H1 (cell line): ENCODE data around the gene REPS2. TPM values are rescaled to one million over a fixed set of nuclear protein-coding genes. Genes with fewer than 3 reads are reported as not detected.

ENCODE experiments used
- CTCF ChIA-PET: fragments of 300-600 bp; sonication (Branson Sonifier 250); formaldehyde crosslinking; loops from one replicate; lab custom pipeline; 2021; ENCODE audit not compliant: partially characterized antibody; lab: Charles Lee
- POLR2A ChIA-PET: fragments of 300-600 bp; sonication (Branson Sonifier 250); formaldehyde crosslinking; loops from one replicate; lab custom pipeline; 2021; ENCODE audit warnings: inconsistent platforms; ENCODE audit not compliant: partially characterized antibody; lab: Charles Lee
- DNase-seq, 2 experiments: peaks; one replicate each; pipeline versions ENCODE4 v3.0.0 to v3.0.0-alpha.2; 2010 to 2022; ENCODE audit warnings: low spot score in 2 of 2, low read depth in 1 of 2, mixed read lengths in 1 of 2
- FAIRE-seq: peaks from 2 replicates; lab custom pipeline; 2011; peaks lifted over from hg19 to GRCh38; lab: Jason Lieb, UNC
- H2AFZ ChIP-seq: 2 replicates; pipeline ENCODE4 v1.8.1; 2012; ENCODE audit warnings: low read length, inconsistent platforms
- H2AK5ac ChIP-seq: 2 replicates; pipeline ENCODE4 v1.6.1; 2013; ENCODE audit warnings: low read depth, low read length
- H2BK120ac ChIP-seq: replicated peaks from 2 replicates; pipeline ENCODE3; 2013; ENCODE audit warnings: low read depth, low read length, inconsistent platforms
- H2BK12ac ChIP-seq: 2 replicates; pipeline ENCODE4 v1.6.1; 2013; ENCODE audit warnings: low read depth, low read length
- H2BK15ac ChIP-seq: 2 replicates; pipeline ENCODE4 v1.6.1; 2013; ENCODE audit warnings: low read length
- H2BK20ac ChIP-seq: 2 replicates; pipeline ENCODE4 v1.6.1; 2013; ENCODE audit warnings: low read length
- H2BK5ac ChIP-seq: 2 replicates; pipeline ENCODE4 v1.6.1; 2013; ENCODE audit warnings: low read depth, low read length
- H3K14ac ChIP-seq: 2 replicates; pipeline ENCODE4 v1.6.1; 2013; ENCODE audit warnings: inconsistent platforms; ENCODE audit not compliant: insufficient read length
- H3K18ac ChIP-seq: 2 replicates; pipeline ENCODE4 v1.6.1; 2013; ENCODE audit warnings: low read length; ENCODE audit errors: extremely low read depth
- H3K23ac ChIP-seq: 2 replicates; pipeline ENCODE4 v1.6.1; 2013; ENCODE audit warnings: inconsistent platforms; ENCODE audit not compliant: insufficient read length
- H3K23me2 ChIP-seq: 2 replicates; pipeline ENCODE4 v1.6.1; 2013; ENCODE audit warnings: low read depth, low read length
- H3K27ac ChIP-seq: 2 replicates; pipeline ENCODE4 v1.6.1; 2011; ENCODE audit warnings: low read depth, low read length, inconsistent platforms
- H3K27me3 ChIP-seq, 4 experiments: replicated peaks in 1 of 4; 1 replicate in 1 of 4; 2 replicates in 3 of 4; pipeline versions ENCODE4 v1.6.1 to v1.8.1; 2011 to 2013; ENCODE audit warnings: low read length in 3 of 4, mild to moderate bottlenecking in 3 of 4, inconsistent platforms in 2 of 4, mixed read lengths in 2 of 4, moderate library complexity in 1 of 4; ENCODE audit not compliant: control insufficient read depth in 3 of 4, insufficient read depth in 3 of 4; ENCODE audit errors: extremely low read depth in 1 of 4
- H3K36me3 ChIP-seq, 4 experiments: 2 replicates each; pipeline versions ENCODE4 v1.6.1 to v1.8.1; 2011 to 2013; ENCODE audit warnings: mild to moderate bottlenecking in 4 of 4, low read length in 3 of 4, moderate library complexity in 2 of 4, control low read depth in 1 of 4, inconsistent platforms in 1 of 4; ENCODE audit not compliant: insufficient read depth in 4 of 4, control insufficient read depth in 2 of 4
- H3K4ac ChIP-seq: replicated peaks from 2 replicates; pipeline ENCODE3; 2013; ENCODE audit warnings: low read length, low read depth, mixed read lengths, inconsistent platforms; ENCODE audit not compliant: insufficient read length
- H3K4me1 ChIP-seq, 4 experiments: replicated peaks in 1 of 4; 1 replicate in 1 of 4; 2 replicates in 3 of 4; pipeline versions ENCODE4 v1.6.1 to v1.8.1; 2011 to 2013; ENCODE audit warnings: low read length in 3 of 4, inconsistent platforms in 2 of 4, mixed read lengths in 1 of 4; ENCODE audit not compliant: insufficient read depth in 4 of 4, control insufficient read depth in 3 of 4
- H3K4me2 ChIP-seq, 2 experiments: 2 replicates each; pipeline versions ENCODE4 v1.6.1 to v1.8.1; 2011 to 2013; ENCODE audit warnings: low read depth in 2 of 2, low read length in 2 of 2, control low read depth in 1 of 2, inconsistent platforms in 1 of 2, mild to moderate bottlenecking in 1 of 2; ENCODE audit not compliant: insufficient read depth in 1 of 2
- H3K4me3 ChIP-seq, 4 experiments: fragments of 200-600, 300-600 bp in 1 of 4; sonication (generic), shearing (Covaris generic), sonication (Bioruptor Twin) in 1 of 4; 2 replicates each; pipeline versions ENCODE4 v1.5.1 to v1.8.1; 2011 to 2016; ENCODE audit warnings: low read length in 4 of 4, low read depth in 3 of 4, control low read depth in 2 of 4, inconsistent platforms in 2 of 4, mild to moderate bottlenecking in 2 of 4, mixed read lengths in 1 of 4, moderate library complexity in 1 of 4; ENCODE audit not compliant: insufficient read depth in 2 of 4; ENCODE audit errors: extremely low read depth in 1 of 4
- H3K56ac ChIP-seq: replicated peaks from 2 replicates; pipeline ENCODE3; 2013; ENCODE audit warnings: low read depth, mild to moderate bottlenecking, mixed read lengths, low read length, inconsistent platforms; ENCODE audit not compliant: insufficient read length
- H3K79me1 ChIP-seq: 2 replicates; pipeline ENCODE4 v1.6.1; 2013; ENCODE audit warnings: low read depth, low read length, control low read depth
- H3K79me2 ChIP-seq, 2 experiments: 2 replicates each; pipeline versions ENCODE4 v1.6.1 to v1.8.1; 2012 to 2013; ENCODE audit warnings: low read length in 2 of 2, mild to moderate bottlenecking in 2 of 2, inconsistent platforms in 1 of 2; ENCODE audit not compliant: insufficient read depth in 2 of 2, control insufficient read depth in 1 of 2
- H3K9ac ChIP-seq, 4 experiments: replicated peaks in 1 of 4; 1 replicate in 1 of 4; 2 replicates in 3 of 4; pipeline versions ENCODE4 v1.6.1 to v1.8.1; 2011 to 2013; ENCODE audit warnings: low read depth in 3 of 4, low read length in 3 of 4, control low read depth in 2 of 4, mild to moderate bottlenecking in 2 of 4, moderate library complexity in 2 of 4, inconsistent platforms in 1 of 4; ENCODE audit errors: extremely low read depth in 1 of 4
- H3K9me3 ChIP-seq, 2 experiments: 2 replicates each; pipeline versions ENCODE4 v1.6.1 to v1.8.1; 2012 to 2013; ENCODE audit warnings: mild to moderate bottlenecking in 2 of 2, moderate library complexity in 2 of 2, control low read depth in 1 of 2, inconsistent platforms in 1 of 2, low read depth in 1 of 2, low read length in 1 of 2, mixed read lengths in 1 of 2; ENCODE audit not compliant: insufficient read depth in 2 of 2
- H4K20me1 ChIP-seq, 2 experiments: replicated peaks in 1 of 2; 2 replicates each; pipeline versions ENCODE3 to v1.8.1; 2011 to 2013; ENCODE audit warnings: inconsistent platforms in 2 of 2, low read length in 2 of 2, mild to moderate bottlenecking in 1 of 2; ENCODE audit not compliant: insufficient read depth in 2 of 2, control insufficient read depth in 1 of 2
- H4K5ac ChIP-seq: 2 replicates; pipeline ENCODE4 v1.6.1; 2013; ENCODE audit warnings: low read length, low read depth, mixed read lengths, inconsistent platforms; ENCODE audit not compliant: insufficient read length
- H4K8ac ChIP-seq: 2 replicates; pipeline ENCODE4 v1.8.0; 2013; ENCODE audit warnings: mild to moderate bottlenecking, moderate library complexity, low read length, inconsistent platforms; ENCODE audit not compliant: insufficient read depth; ENCODE audit errors: extremely low read depth
- H4K91ac ChIP-seq: replicated peaks from 2 replicates; pipeline ENCODE3; 2013; ENCODE audit warnings: low read length, mixed read lengths, inconsistent platforms; ENCODE audit not compliant: insufficient read length
- KDM5A ChIP-seq: fragments of 200-600 bp; IDR thresholded peaks from 2 replicates; pipeline ENCODE4 v1.7.1; 2012; ENCODE audit warnings: mild to moderate bottlenecking, low read length, inconsistent platforms, mixed read lengths
- POU5F1 ChIP-seq: IDR thresholded peaks from 2 replicates; pipeline ENCODE4 v1.6.1; 2011; ENCODE audit warnings: low read depth, mild to moderate bottlenecking, low read length, moderate library complexity
- WGBS, 2 experiments: shearing (Covaris generic) in 1 of 2; methylation state at CpG; one replicate each; pipeline versions ENCODE4 v1.1.6 to v1.1.7; 2013 to 2015; ENCODE audit warnings: low lambda C conversion rate in 2 of 2, mixed read lengths in 2 of 2, inconsistent platforms in 1 of 2, low coverage in 1 of 2, missing lambda C conversion rate in 1 of 2; ENCODE audit not compliant: insufficient replicate concordance in 2 of 2, insufficient coverage in 1 of 2, insufficient read length in 1 of 2; ENCODE audit errors: extremely low coverage in 1 of 2, missing lambda C conversion rate in 1 of 2; 5-methylcytosine and 5-hydroxymethylcytosine counted together
- polyA plus RNA-seq, 7 experiments: library from polyadenylated mRNA; depleted of rRNA in 3 of 7; stranded (reverse) in 5 of 7; unstranded in 2 of 7; fragments of >200 nt in 5 of 7; fragments of 200-250 nt in 2 of 7; gene quantifications; 1 replicate in 5 of 7; 2 replicates in 1 of 7; 4 replicates in 1 of 7; pipeline versions ENCODE4 v1.2.1 to v1.2.3, GENCODE V29; 2011 to 2013; ENCODE audit warnings: missing spikeins in 2 of 7, mixed read lengths in 2 of 7
- total RNA-seq: library from RNA; stranded (reverse); fragmentation: NEBNext Ultra II Directional; extraction: Animal tissue kit (Norgen Biotek cat#: 25700); gene quantifications from 2 replicates; pipeline ENCODE4 v1.2.1, GENCODE V29; 2021

The REPS2 gene
- total and polyA plus RNA-seq, 2 of the 8 experiments (the other 6 are each of a cell fraction or from before 2014, with no cell fraction given) = 0.79 to 4.3 TPM

GRCh38 chrX:17072721-17073230 is 126.3 kb downstream of the REPS2 start:
- 80% methylated on average over 1 of the region's 3 CpGs; no CpG with 5 or more reads in 1 of the 2 experiments for WGBS, 2 experiments
- Histone ChIP-seq H3K27ac (no peak overlapping the region), H2BK120ac (no peak overlapping the region), H3K4ac (no peak overlapping the region), H2BK15ac (no peak overlapping the region), H3K9ac (no peak overlapping the region), H3K79me1 (no peaks in the 10 kb centered on the region), H3K79me2 (no peaks in the 10 kb centered on the region), H3K56ac (no peak overlapping the region), H3K23me2 (no peaks in the 10 kb centered on the region), H2AFZ (no peak overlapping the region), H3K4me3 (no peak overlapping the region), H3K9me3 (no peaks in the 10 kb centered on the region), H2BK20ac (no peak overlapping the region), H3K14ac (no peak overlapping the region), H3K4me2 (no peak overlapping the region), H2BK5ac (no peak overlapping the region), H2AK5ac (no peak overlapping the region), H3K4me1 (no peaks in the 10 kb centered on the region), H3K36me3 (no peaks in the 10 kb centered on the region), H3K18ac (no peak overlapping the region), H2BK12ac (no peak overlapping the region), H4K91ac (no peak overlapping the region), H4K8ac (no peak overlapping the region), H4K20me1 (no peaks in the 10 kb centered on the region), H3K23ac (no peak overlapping the region), H4K5ac (no peak overlapping the region), H3K27me3 (no peaks in the 10 kb centered on the region)
- ChIA-PET CTCF (interaction anchor here (0.7 to 1.6 kb wide), 3 partner anchors 48 to 180 kb away, joined by 4 read pairs; no protein-coding TSS in a partner anchor), POLR2A (no interaction called here)
- FAIRE-seq (no peak), DNase-seq (no peak)
- TF ChIP-seq KDM5A = no peak
- no peak for TF ChIP-seq POU5F1
